ENCODE results near the gene BUD23.
"Not testable (repeated sequence)": the region's sequence is repeated elsewhere in the genome, so short reads cannot be mapped to it uniquely, and the experiment has no call there.

Gene BUD23

GRCh38 chr7:73683056-73683787, at the start of gene BUD23, which contains the start of gene DNAJC30:
Gene BUD23, plus strand, starts transcription at chr7:73683597. Its CDS starts 29 bp downstream, at chr7:73683626.
Gene DNAJC30, minus strand, starts transcription at chr7:73683453. Its CDS starts 30 bp downstream, at chr7:73683423.
- DNase-seq = peak; percentile 92

GRCh38 chr7:73633844-73634243, 49.6 kb upstream of the BUD23 start:
- DNase-seq = no peak

- no peak for DNase-seq
These were observed 47.8 kb upstream of the BUD23 start for GRCh38 chr7:73635428-73636200.

GRCh38 chr7:73638911-73639310, 44.5 kb upstream of the BUD23 start:
- DNase-seq = no peak

GRCh38 chr7:73642834-73643233, 40.6 kb upstream of the BUD23 start:
- DNase-seq = no peak

- DNase-seq = no peak
These were observed 38.6 kb upstream of the BUD23 start for GRCh38 chr7:73644688-73645286.

GRCh38 chr7:73645643-73646174, 37.7 kb upstream of the BUD23 start:
- no peak for DNase-seq

GRCh38 chr7:73646785-73647724, 36.3 kb upstream of the BUD23 start:
- no peak for DNase-seq

GRCh38 chr7:73647725-73648592, 35.4 kb upstream of the BUD23 start:
- no peak for DNase-seq

- DNase-seq = no peak
These were observed 34.6 kb upstream of the BUD23 start for GRCh38 chr7:73648593-73649332.

- no peak for DNase-seq
These were observed 33.8 kb upstream of the BUD23 start for GRCh38 chr7:73649576-73649975.

- no peak for DNase-seq
These were observed 32.9 kb upstream of the BUD23 start for GRCh38 chr7:73650524-73650923.

GRCh38 chr7:73652541-73652949, 30.9 kb upstream of the BUD23 start:
- DNase-seq = no peak

GRCh38 chr7:73655309-73655708, 28.1 kb upstream of the BUD23 start:
- not testable (repeated sequence) for DNase-seq

- no peak for DNase-seq
These were observed 23.4 kb upstream of the BUD23 start for GRCh38 chr7:73659983-73660382.

GRCh38 chr7:73660594-73660993, 22.8 kb upstream of the BUD23 start:
- not testable (repeated sequence) for DNase-seq

- DNase-seq = no peak
These were observed 20.4 kb upstream of the BUD23 start for GRCh38 chr7:73663033-73663432.

GRCh38 chr7:73667344-73668102, 15.9 kb upstream of the BUD23 start, which contains the start of gene VPS37D:
Gene VPS37D, plus strand, starts transcription at chr7:73667831. Its CDS starts 128 bp downstream, at chr7:73667959.
- DNase-seq = peak; percentile 60

GRCh38 chr7:73668103-73668885, 15.1 kb upstream of the BUD23 start:
- peak; percentile 27 for DNase-seq

All from NCI-H526 treated with DMSO at 0.1 percent for 48 hours (cell line).